HG03045 (cell line): ENCODE measurements around the gene C17orf67.
"Not testable (repeated sequence)": the region's sequence is repeated elsewhere in the genome, so short reads cannot be mapped to it uniquely, and the experiment has no call there.

Source experiments
- ATAC-seq: cut with Tn5 transposase; IDR thresholded peaks from one replicate; pipeline ENCODE4 v1.9.1; 2021; ENCODE audit warnings: mild to moderate bottlenecking, moderate library complexity; ENCODE audit not compliant: unreplicated experiment

The C17orf67 gene

GRCh38 chr17:56779322-56779721 is 54.4 kb downstream of the C17orf67 start:
- ATAC-seq: no peak

- no peak for ATAC-seq
These were observed 54.8 kb downstream of the C17orf67 start for GRCh38 chr17:56778898-56779297.

GRCh38 chr17:56777859-56778258 is 55.9 kb downstream of the C17orf67 start:
- ATAC-seq: no peak

- ATAC-seq: no peak
These were observed 59.1 kb downstream of the C17orf67 start for GRCh38 chr17:56774650-56775049.

GRCh38 chr17:56773124-56773523 is 60.6 kb downstream of the C17orf67 start:
- no peak for ATAC-seq

GRCh38 chr17:56772442-56772841 is 61.3 kb downstream of the C17orf67 start:
- ATAC-seq: no peak

- ATAC-seq: no peak
These were observed 61.7 kb downstream of the C17orf67 start for GRCh38 chr17:56771975-56772374.

- ATAC-seq: no peak
These were observed 62.2 kb downstream of the C17orf67 start for GRCh38 chr17:56771563-56771962.

GRCh38 chr17:56770427-56770826 is 63.3 kb downstream of the C17orf67 start:
- ATAC-seq: no peak

GRCh38 chr17:56765449-56765848 is 68.3 kb downstream of the C17orf67 start:
- ATAC-seq: no peak

- ATAC-seq: no peak
These were observed 70.7 kb downstream of the C17orf67 start for GRCh38 chr17:56762988-56763387.

GRCh38 chr17:56762144-56762543 is 71.6 kb downstream of the C17orf67 start:
- no peak for ATAC-seq

GRCh38 chr17:56761387-56761786 is 72.3 kb downstream of the C17orf67 start:
- ATAC-seq: no peak

- not testable (repeated sequence) for ATAC-seq
These were observed 76.1 kb downstream of the C17orf67 start for GRCh38 chr17:56757611-56758010.

GRCh38 chr17:56756536-56756935 is 77.2 kb downstream of the C17orf67 start:
- no peak for ATAC-seq

GRCh38 chr17:56755310-56755709 is 78.4 kb downstream of the C17orf67 start:
- no peak for ATAC-seq

- no peak for ATAC-seq
These were observed 79.1 kb downstream of the C17orf67 start for GRCh38 chr17:56754523-56755208.

GRCh38 chr17:56752263-56752836 is 81.4 kb downstream of the C17orf67 start:
- no peak for ATAC-seq

GRCh38 chr17:56751145-56751738 is 82.5 kb downstream of the C17orf67 start:
- ATAC-seq: no peak

GRCh38 chr17:56744721-56745120 is 89.0 kb downstream of the C17orf67 start:
- ATAC-seq: no peak

GRCh38 chr17:56742601-56743000 is 91.1 kb downstream of the C17orf67 start:
- no peak for ATAC-seq
